OCI-LY1 (cell line): ENCODE data around the gene TMEM156.

Source experiments
- H2AFZ ChIP-seq: fragments of 200-600 bp; sonication (generic), shearing (Covaris generic); 2 replicates; pipeline ENCODE4 v1.6.0; 2014; ENCODE audit warnings: antibody characterized with exemption, mild to moderate bottlenecking, low read length
- H3F3A ChIP-seq: fragments of 200-600 bp; sonication (generic), shearing (Covaris generic); 2 replicates; pipeline ENCODE4 v1.6.0; 2014; ENCODE audit warnings: mild to moderate bottlenecking, antibody characterized with exemption, low read length, moderate library complexity; ENCODE audit not compliant: insufficient read depth
- H3K27ac ChIP-seq: fragments of 200-600 bp; sonication (generic); 2 replicates; pipeline ENCODE4 v1.5.1; 2014; ENCODE audit warnings: low read length, mixed run types, mild to moderate bottlenecking, low read depth; ENCODE audit not compliant: poor library complexity, severe bottlenecking
- H3K27me3 ChIP-seq: fragments of 200-600 bp; sonication (generic); 2 replicates; pipeline ENCODE4 v1.6.0; 2014; ENCODE audit warnings: antibody characterized with exemption, mild to moderate bottlenecking, low read length, moderate library complexity; ENCODE audit not compliant: insufficient read depth
- H3K36me3 ChIP-seq: fragments of 200-600 bp; sonication (generic); 2 replicates; pipeline ENCODE4 v1.6.1; 2014; ENCODE audit warnings: mild to moderate bottlenecking, antibody characterized with exemption, low read length, moderate library complexity, mixed read lengths; ENCODE audit not compliant: insufficient read depth
- H3K4me1 ChIP-seq: fragments of 200-600 bp; sonication (generic); 2 replicates; pipeline ENCODE4 v1.5.1; 2014; ENCODE audit warnings: mild to moderate bottlenecking, low read length, moderate library complexity; ENCODE audit not compliant: insufficient read depth, severe bottlenecking
- H3K4me2 ChIP-seq: fragments of 200-600 bp; sonication (generic), shearing (Covaris generic); 2 replicates; pipeline ENCODE4 v1.6.1; 2014; ENCODE audit warnings: low read length
- H3K4me3 ChIP-seq: fragments of 200-600 bp; sonication (generic); 2 replicates; pipeline ENCODE4 v1.5.1; 2014; ENCODE audit warnings: low read length, low read depth, mild to moderate bottlenecking, mixed read lengths; ENCODE audit not compliant: poor library complexity, severe bottlenecking
- H3K79me2 ChIP-seq: fragments of 200-600 bp; shearing (Covaris generic); 2 replicates; pipeline ENCODE4 v1.6.1; 2016; ENCODE audit warnings: mixed run types, low read length, mixed read lengths; ENCODE audit not compliant: insufficient read depth
- H3K9ac ChIP-seq: fragments of 200-600 bp; sonication (generic), shearing (Covaris generic); 2 replicates; pipeline ENCODE4 v1.6.1; 2014; ENCODE audit warnings: mild to moderate bottlenecking, low read length, mixed read lengths
- H3K9me2 ChIP-seq: fragments of 200-600 bp; sonication (generic), shearing (Covaris generic); 2 replicates; pipeline ENCODE4 v1.6.1; 2014; ENCODE audit warnings: low read depth, mild to moderate bottlenecking, low read length, mixed read lengths
- H3K9me3 ChIP-seq: fragments of 200-600 bp; shearing (Covaris generic); 2 replicates; pipeline ENCODE4 v1.6.1; 2014; ENCODE audit warnings: low read length, mixed read lengths
- H4K20me1 ChIP-seq: fragments of 200-600 bp; sonication (generic), shearing (Covaris generic); 2 replicates; pipeline ENCODE4 v1.6.0; 2016; ENCODE audit warnings: mild to moderate bottlenecking, low read length; ENCODE audit not compliant: insufficient read depth
- CTCF ChIP-seq: fragments of 200-600 bp; sonication (generic), shearing (Covaris generic); IDR thresholded peaks from 2 replicates; pipeline ENCODE4 v1.5.1; 2017; ENCODE audit warnings: mild to moderate bottlenecking, antibody characterized with exemption, low read length, moderate library complexity, mixed read lengths
- EZH2 ChIP-seq: fragments of 200-600 bp; sonication (generic), shearing (Covaris generic); IDR thresholded peaks from 2 replicates; pipeline ENCODE4 v1.8.0; 2017; ENCODE audit warnings: borderline replicate concordance, mixed run types, mild to moderate bottlenecking, antibody characterized with exemption, low read length, moderate library complexity, mixed read lengths

The TMEM156 gene

GRCh38 chr4:39063430-39063829 is 31.2 kb upstream of the TMEM156 start:
- peaks cover 3% of the 10 kb centered on the region; the same call in 1 of the 2 replicates for H3K36me3 ChIP-seq
- no peak overlapping the region for H3K4me2 ChIP-seq
- no peak overlapping the region for H3K4me3 ChIP-seq
- no peak overlapping the region for H3K9ac ChIP-seq
- no peaks in the 10 kb centered on the region for H3F3A ChIP-seq
- no peaks in the 10 kb centered on the region for H4K20me1 ChIP-seq
- no peak overlapping the region for H3K27ac ChIP-seq
- H3K27me3 ChIP-seq: no peaks in the 10 kb centered on the region
- no peak overlapping the region for H2AFZ ChIP-seq
- H3K79me2 ChIP-seq: peaks cover 83% of the 10 kb centered on the region
- TF ChIP-seq EZH2 (no peak), CTCF (no peak)
- no peaks in the 10 kb centered on the region for H3K9me2 ChIP-seq
- H3K4me1 ChIP-seq: peaks cover 20% of the 10 kb centered on the region
- H3K9me3 ChIP-seq: no peaks in the 10 kb centered on the region

GRCh38 chr4:39062770-39063097 is 30.5 kb upstream of the TMEM156 start:
- H3K4me2 ChIP-seq: no peak overlapping the region
- no peak for TF ChIP-seq EZH2
- TF ChIP-seq CTCF: no peak
- no peaks in the 10 kb centered on the region for H3K27me3 ChIP-seq
- peaks cover 90% of the 10 kb centered on the region for H3K79me2 ChIP-seq
- H4K20me1 ChIP-seq: no peaks in the 10 kb centered on the region
- no peak overlapping the region for H3K27ac ChIP-seq
- no peaks in the 10 kb centered on the region for H3K9me2 ChIP-seq
- H3K4me3 ChIP-seq: no peak overlapping the region
- no peak overlapping the region for H2AFZ ChIP-seq
- H3K9me3 ChIP-seq: no peaks in the 10 kb centered on the region
- H3F3A ChIP-seq: no peaks in the 10 kb centered on the region
- H3K9ac ChIP-seq: no peak overlapping the region
- peaks cover 20% of the 10 kb centered on the region for H3K4me1 ChIP-seq
- H3K36me3 ChIP-seq: peaks cover 3% of the 10 kb centered on the region; the same call in 1 of the 2 replicates

GRCh38 chr4:39062094-39062769 is 30.0 kb upstream of the TMEM156 start, which contains the start of gene KLHL5:
TSS of gene KLHL5 (plus strand) at chr4:39062232. CDS start at chr4:39062653, 421 bp downstream.
- Histone ChIP-seq H3K4me3 (no peak within 1 kb of the TSS), H3K9me2 (no peaks in the 10 kb centered on the region), H4K20me1 (no peaks in the 10 kb centered on the region), H3K27me3 (no peaks in the 10 kb centered on the region), H3K4me1 (peaks cover 20% of the 10 kb centered on the region), H3K36me3 (peaks cover 3% of the 10 kb centered on the region; the same call in 1 of the 2 replicates), H3K79me2 (peaks cover 92% of the 10 kb centered on the region), H3K27ac (no peak within 1 kb of the TSS), H2AFZ (no peak within 1 kb of the TSS), H3F3A (no peaks in the 10 kb centered on the region), H3K4me2 (peak within 1 kb of the TSS; percentile 17; the same call in 1 of the 2 replicates), H3K9ac (no peak within 1 kb of the TSS), H3K9me3 (no peaks in the 10 kb centered on the region)
- TF ChIP-seq CTCF: no peak
- no peak for TF ChIP-seq EZH2
